Dermis microvascular lymphatic vessel endothelial cell (primary cell): ENCODE results near the gene ELFN1. TPM values are rescaled to one million over a fixed set of nuclear protein-coding genes. Genes with fewer than 3 reads are reported as not detected.
"Not testable (repeated sequence)": the region's sequence is repeated elsewhere in the genome, so short reads cannot be mapped to it uniquely, and the experiment has no call there.

Experiments used
- DNase-seq, 2 donors: peaks; one replicate each; pipeline versions ENCODE4 v3.0.0 to v3.0.0-alpha.2; 2010; ENCODE audit warnings: low read depth in 2 of 2
- total RNA-seq: library from RNA; depleted of rRNA; stranded (reverse); fragments of >200 nt; gene quantifications from 2 replicates; pipeline ENCODE4 v1.2.1, GENCODE V29; 2014

Gene ELFN1
- total RNA-seq, 1 donor from 2014 or later, result 0.90 TPM

GRCh38 chr7:1753564-1753867, 83.4 kb downstream of the ELFN1 start:
- no peak for DNase-seq

GRCh38 chr7:1754345-1754908, 84.3 kb downstream of the ELFN1 start:
- no peak for DNase-seq

GRCh38 chr7:1755783-1756625, 85.9 kb downstream of the ELFN1 start:
- no peak for DNase-seq

GRCh38 chr7:1757601-1758000, 87.5 kb downstream of the ELFN1 start:
- DNase-seq, result no peak

- DNase-seq, result peak; percentile 24 to 38
Measured at GRCh38 chr7:1758028-1758858, 88.2 kb downstream of the ELFN1 start.

GRCh38 chr7:1758859-1759521, 88.9 kb downstream of the ELFN1 start:
- DNase-seq, result no peak

GRCh38 chr7:1761097-1761496, 91.0 kb downstream of the ELFN1 start:
- DNase-seq, result no peak

- no peak for DNase-seq
Measured at GRCh38 chr7:1761774-1762173, 91.7 kb downstream of the ELFN1 start.

GRCh38 chr7:1762238-1762945, 92.3 kb downstream of the ELFN1 start:
- DNase-seq, result no peak

GRCh38 chr7:1763033-1763432, 93.0 kb downstream of the ELFN1 start:
- DNase-seq, result no peak

- not testable (repeated sequence) for DNase-seq
Measured at GRCh38 chr7:1763911-1764310, 93.8 kb downstream of the ELFN1 start.

- DNase-seq, result no peak
Measured at GRCh38 chr7:1765336-1765735, 95.3 kb downstream of the ELFN1 start.

GRCh38 chr7:1767524-1767923, 97.4 kb downstream of the ELFN1 start:
- DNase-seq, result no peak

GRCh38 chr7:1768832-1769231, 98.8 kb downstream of the ELFN1 start:
- no peak for DNase-seq

GRCh38 chr7:1769286-1770200, 99.5 kb downstream of the ELFN1 start:
- DNase-seq, result no peak

GRCh38 chr7:1770331-1770730, 100.3 kb downstream of the ELFN1 start:
- DNase-seq, result no peak

GRCh38 chr7:1775389-1775788, 105.3 kb downstream of the ELFN1 start:
- DNase-seq, result no peak

- no peak for DNase-seq
Measured at GRCh38 chr7:1777122-1777521, 107.0 kb downstream of the ELFN1 start.

- no peak for DNase-seq
Measured at GRCh38 chr7:1779445-1779844, 109.4 kb downstream of the ELFN1 start.

- DNase-seq, result no peak
Measured at GRCh38 chr7:1781369-1781768, 111.3 kb downstream of the ELFN1 start.
